Fibroblast of peridontal ligament (primary cell): ENCODE data around the gene LCE7A.

Experiments used
- DNase-seq: peaks from one replicate; pipeline ENCODE4 v3.0.0-alpha.2; 2010; ENCODE audit errors: extremely low read depth

Gene LCE7A

DNA sequence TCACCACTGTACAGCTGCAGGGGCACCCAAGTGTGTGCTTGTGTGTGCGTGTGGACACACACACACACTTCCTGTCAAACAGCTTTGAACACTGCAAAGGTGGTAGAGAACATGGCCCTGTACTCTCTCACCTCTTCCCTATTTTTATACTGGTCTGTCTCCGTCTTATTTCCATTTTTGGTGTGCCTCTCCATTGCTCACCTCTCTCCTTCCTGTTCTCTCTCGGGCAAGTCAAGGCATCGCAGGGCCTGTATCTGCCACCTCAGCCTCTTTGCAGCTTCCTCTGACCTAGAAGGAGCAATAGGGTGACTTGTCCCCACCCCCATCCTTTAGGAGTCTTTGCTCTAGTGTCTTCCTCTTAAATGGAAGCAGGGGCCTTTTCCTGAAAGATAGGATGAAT is 20.5 kb downstream of the LCE7A start:
- DNase-seq = no peak

GRCh38 chr1:152880907-152881306 is 21.1 kb downstream of the LCE7A start:
- no peak for DNase-seq

DNA sequence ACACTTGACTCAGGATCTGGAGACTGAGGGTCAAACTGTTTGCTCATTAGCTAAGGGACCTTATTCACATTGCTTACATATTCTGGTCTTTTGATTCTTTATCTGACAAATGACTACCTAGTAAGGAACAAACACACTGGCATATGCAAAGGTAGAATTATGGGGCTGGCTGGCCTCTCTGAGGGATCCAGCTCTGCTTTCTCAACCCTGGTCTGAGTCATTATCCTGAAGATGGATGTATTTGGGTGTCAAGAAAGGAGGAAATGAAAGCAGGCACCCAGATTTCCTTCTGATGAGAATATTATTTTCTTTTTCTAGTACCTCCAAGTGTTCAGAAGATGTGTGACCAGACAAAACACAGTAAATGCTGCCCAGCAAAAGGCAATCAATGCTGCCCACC is 24.3 kb downstream of the LCE7A start:
- DNase-seq = no peak

DNA sequence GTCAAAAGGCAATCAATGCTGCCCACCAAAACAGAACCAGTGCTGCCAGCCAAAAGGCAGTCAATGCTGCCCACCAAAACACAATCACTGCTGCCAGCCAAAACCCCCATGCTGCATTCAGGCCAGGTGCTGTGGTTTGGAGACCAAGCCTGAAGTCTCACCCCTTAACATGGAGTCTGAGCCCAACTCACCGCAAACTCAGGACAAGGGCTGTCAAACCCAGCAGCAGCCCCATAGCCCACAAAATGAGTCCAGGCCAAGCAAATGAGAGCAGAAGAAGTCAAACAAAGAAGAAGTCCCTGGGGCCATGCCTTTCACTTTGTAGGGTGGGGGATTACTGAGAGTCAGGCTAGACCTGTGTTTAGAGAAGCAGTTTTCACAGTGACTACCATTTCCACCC is 24.7 kb downstream of the LCE7A start:
- DNase-seq = no peak

DNA sequence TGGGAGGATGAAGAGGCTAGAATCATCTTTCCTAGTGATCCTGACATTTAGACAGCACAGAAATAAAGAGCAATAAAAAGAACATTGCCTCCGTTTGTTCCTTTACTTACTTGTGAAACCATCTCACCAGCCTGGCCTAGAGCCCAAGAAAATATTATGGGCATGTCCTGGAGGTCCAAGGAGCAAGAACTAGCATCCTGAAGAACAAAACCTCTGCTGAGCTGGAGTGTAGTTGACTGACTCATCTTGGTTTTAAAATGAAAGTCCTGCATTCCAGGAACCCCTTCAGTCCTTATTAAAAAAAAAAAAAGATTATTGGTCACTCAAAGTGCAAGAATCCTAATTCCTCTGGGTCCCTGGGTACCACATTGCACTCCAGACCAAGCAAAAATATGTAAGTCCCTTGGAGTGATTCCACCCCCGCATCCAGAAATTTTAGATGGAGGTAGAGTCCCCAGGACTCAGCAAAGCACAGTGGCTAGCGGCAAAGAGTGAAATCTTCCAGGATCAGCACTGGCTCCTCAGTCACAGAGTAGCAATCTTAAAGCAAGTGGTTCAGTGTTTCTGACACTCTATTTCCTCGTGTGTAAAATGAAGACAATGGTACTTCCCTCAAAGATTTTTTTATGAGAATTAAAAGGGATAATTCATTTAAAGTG is 25.3 kb downstream of the LCE7A start:
- peak; percentile 92 for DNase-seq

DNA sequence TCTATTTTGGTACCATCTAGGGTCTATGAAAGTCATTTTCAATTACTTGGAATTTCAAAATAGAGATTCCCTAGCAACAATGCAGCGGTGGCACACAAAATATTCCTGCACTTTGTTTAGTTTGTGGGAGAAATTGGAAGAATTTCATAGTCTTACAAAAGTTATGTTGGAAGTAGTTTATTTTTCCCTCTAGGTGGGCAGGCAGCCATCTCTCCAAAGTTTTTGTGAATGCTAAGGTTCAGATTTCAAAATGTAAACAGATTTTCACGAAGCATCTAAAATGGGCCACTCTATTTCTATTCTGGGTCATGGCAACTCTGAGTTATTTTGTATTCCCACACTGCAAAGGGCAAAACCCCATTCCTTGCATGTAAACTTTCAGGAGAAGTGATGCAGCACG is 26.3 kb downstream of the LCE7A start:
- DNase-seq = peak; percentile 98

- peak; percentile 28 for DNase-seq
Observed at GRCh38 chr1:152886758-152887409, 27.1 kb downstream of the LCE7A start.

DNA sequence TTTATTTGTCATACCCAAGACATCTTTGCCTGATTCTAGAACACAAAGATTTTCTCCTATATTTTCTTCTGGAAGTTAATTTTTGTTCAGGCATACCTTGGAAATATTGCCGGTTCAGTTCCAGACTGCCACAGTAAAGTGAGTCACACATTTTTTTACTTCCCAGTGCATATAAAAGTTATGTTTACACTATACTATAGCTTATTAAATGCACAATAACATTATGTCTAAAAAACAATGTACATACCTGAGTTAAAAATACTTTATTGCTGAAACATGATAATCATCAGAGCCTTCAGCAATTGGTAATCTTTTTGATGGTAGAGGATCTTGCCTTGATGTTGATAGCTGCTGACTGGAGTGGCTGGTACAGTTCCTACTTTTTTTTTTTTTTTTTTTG is 28.3 kb downstream of the LCE7A start:
- no peak for DNase-seq

DNA sequence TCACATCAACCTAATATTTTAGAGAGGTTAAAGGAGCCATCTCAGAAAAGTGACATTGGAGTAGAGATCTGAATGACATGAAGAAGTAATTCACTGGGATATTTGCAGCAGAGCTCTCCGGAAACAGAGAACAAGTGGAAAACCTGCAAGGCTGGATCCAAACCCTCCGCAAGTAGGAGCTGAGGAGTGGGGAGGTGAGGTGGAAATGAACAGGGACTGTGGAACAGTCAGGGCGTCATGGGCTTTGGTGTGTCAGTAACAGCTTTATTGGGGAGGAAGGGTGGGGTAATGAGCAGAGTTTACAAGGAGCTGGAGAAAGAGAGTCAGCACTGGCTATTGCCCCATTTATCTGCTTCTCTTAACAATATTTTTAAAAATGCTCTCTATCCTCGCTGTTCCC is 39.2 kb downstream of the LCE7A start:
- DNase-seq = no peak

- peak; percentile 29 for DNase-seq
Observed at GRCh38 chr1:152899883-152900282, 40.1 kb downstream of the LCE7A start.

- DNase-seq = no peak
Observed at GRCh38 chr1:152901631-152902030, 41.8 kb downstream of the LCE7A start.

- DNase-seq = no peak
Observed at GRCh38 chr1:152902636-152903035, 42.8 kb downstream of the LCE7A start.

GRCh38 chr1:152904688-152905440 is 45.1 kb downstream of the LCE7A start:
- no peak for DNase-seq

- peak; percentile 89 for DNase-seq
Observed at GRCh38 chr1:152906023-152906565, 46.3 kb downstream of the LCE7A start.

- no peak for DNase-seq
Observed at GRCh38 chr1:152907686-152908601, 48.1 kb downstream of the LCE7A start, which contains the start of gene IVL. Gene IVL (plus strand): TSS chr1:152908546. CDS start chr1:152909798, 1,252 bp downstream.

DNA sequence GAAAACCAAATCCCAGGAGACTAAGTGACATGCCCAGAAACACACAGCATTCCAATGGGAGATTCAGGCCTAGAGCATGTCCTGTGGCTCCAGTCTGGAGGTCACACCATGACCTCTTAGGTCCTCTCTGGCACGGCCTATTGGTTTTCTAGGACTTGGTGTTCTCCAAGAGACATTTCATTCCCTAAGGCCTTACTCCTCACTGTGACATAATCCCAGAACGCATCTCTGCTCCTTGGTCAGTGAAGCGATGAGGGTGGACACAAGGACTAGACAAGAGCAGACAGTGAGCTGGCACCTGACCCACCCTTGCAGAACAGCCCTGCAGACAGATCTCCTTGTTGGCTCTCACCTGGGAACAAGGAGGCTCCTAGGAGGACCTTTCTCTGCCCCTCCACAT is 49.4 kb downstream of the LCE7A start:
- no peak for DNase-seq
